K562 (cell line): ENCODE data around the gene ZFP62. TPM values are rescaled to one million over a fixed set of nuclear protein-coding genes. Genes with fewer than 3 reads are reported as not detected.

ENCODE experiments used
- ARHGAP35 ChIP-seq: fragments of 450-650 bp; IDR thresholded peaks from 2 replicates; pipeline ENCODE4 v1.6.1; 2018; ENCODE audit not compliant: partially characterized antibody
- ATF4 ChIP-seq: fragments of 450-650 bp; formaldehyde crosslinking; IDR thresholded peaks from 2 replicates; pipeline ENCODE4 v1.4.0; 2022; ENCODE audit warnings: mild to moderate bottlenecking, moderate library complexity
- BRD9 ChIP-seq: fragments of 450-650 bp; IDR thresholded peaks from 2 replicates; pipeline ENCODE4 v1.6.1; 2018; ENCODE audit warnings: low read depth; ENCODE audit not compliant: partially characterized antibody
- CEBPB ChIP-seq: fragments of 450-650 bp; IDR thresholded peaks from 2 replicates; pipeline ENCODE4 v1.6.1; 2016; ENCODE audit warnings: missing genetic modification characterization, missing compliant biosample characterization
- CREB3 ChIP-seq: fragments of 450-650 bp; conservative IDR thresholded peaks from 2 replicates; pipeline ENCODE4 v1.6.1; 2016; ENCODE audit warnings: missing genetic modification characterization, low read depth, mild to moderate bottlenecking, missing compliant biosample characterization, moderate library complexity
- DLX4 ChIP-seq: fragments of 250-450 bp; sonication (Bioruptor Pico); IDR thresholded peaks from 2 replicates; pipeline ENCODE4 v1.6.1; 2021; ENCODE audit warnings: mild to moderate bottlenecking
- HMGN3 ChIP-seq: IDR thresholded peaks from 2 replicates; pipeline ENCODE4 v1.6.1; 2011; ENCODE audit warnings: borderline replicate concordance, low read depth, mild to moderate bottlenecking, mixed read lengths, low read length; ENCODE audit not compliant: insufficient read length; ENCODE audit errors: extremely low read depth
- MBD2 ChIP-seq: sonication (generic); IDR thresholded peaks from 2 replicates; pipeline ENCODE4 v1.6.1; 2016; ENCODE audit warnings: low read depth, borderline replicate concordance
- MLX ChIP-seq, 2 experiments: fragments of 450-650 bp in 1 of 2; sonication (generic) in 1 of 2; formaldehyde crosslinking; conservative IDR thresholded peaks; 2 replicates each; pipeline versions ENCODE4 v1.4.0 to v1.8.1; 2020 to 2022; ENCODE audit warnings: mild to moderate bottlenecking in 1 of 2, missing genetic modification reagents in 1 of 2
- PHF20 ChIP-seq: fragments of 450-650 bp; IDR thresholded peaks from 2 replicates; pipeline ENCODE4 v1.6.1; 2018; ENCODE audit not compliant: partially characterized antibody
- POLR3G ChIP-seq: IDR thresholded peaks from 2 replicates; pipeline ENCODE4 v1.6.1; 2011; ENCODE audit not compliant: insufficient read length, insufficient replicate concordance; ENCODE audit errors: extremely low read depth
- SMC3 ChIP-seq: conservative IDR thresholded peaks from 2 replicates; pipeline ENCODE4 v1.6.1; 2011; ENCODE audit warnings: low read depth, low read length, improper control_type of control experiment; ENCODE audit not compliant: insufficient read depth
- TFAP4 ChIP-seq: sonication (generic); formaldehyde crosslinking; IDR thresholded peaks from 2 replicates; pipeline ENCODE4 v1.8.0; 2022; ENCODE audit warnings: missing genetic modification reagents, mild to moderate bottlenecking, moderate library complexity, borderline replicate concordance
- TRIM25 ChIP-seq: fragments of 450-650 bp; IDR thresholded peaks from 2 replicates; pipeline ENCODE4 v1.7.0; 2016; ENCODE audit warnings: borderline replicate concordance
- ZNF398 ChIP-seq: fragments of 250-450 bp; sonication (Bioruptor Pico); IDR thresholded peaks from 2 replicates; pipeline ENCODE4 v1.8.0; 2021; ENCODE audit warnings: moderate library complexity, mild to moderate bottlenecking, inconsistent platforms
- polyA plus RNA-seq, 8 experiments: library from polyadenylated mRNA; depleted of rRNA in 4 of 8; stranded (reverse) in 5 of 8; unstranded in 3 of 8; fragments of >200 nt; fragmentation: Nextera tagmentation in 2 of 8; fragmentation: Illumina TruSeq in 1 of 8; extraction: Ambion mirVana in 2 of 8; extraction: Trizol in 1 of 8; gene quantifications; 2 replicates each; pipeline versions ENCODE4 v1.2.1 to v1.2.3, GENCODE V29; 2011 to 2014; ENCODE audit warnings: inconsistent platforms in 1 of 8, missing spikeins in 1 of 8
- total RNA-seq, 7 experiments: library from RNA; depleted of rRNA in 6 of 7; stranded (reverse); fragments of >200 nt in 6 of 7; fragmentation: Illumina TruSeq in 2 of 7; extraction: Trizol in 2 of 7; gene quantifications; 2 replicates each; pipeline versions ENCODE4 v1.2.1 to v1.2.3, GENCODE V29; 2011 to 2021; ENCODE audit warnings: low replicate concordance in 1 of 7

Gene ZFP62
- total and polyA plus RNA-seq, 9 of the 15 experiments (the other 6 are each of a cell fraction or from before 2014, with no cell fraction given) = 12.2 to 37.5 (median 25.0) TPM

- TF ChIP-seq BRD9 (no peak), SMC3 (no peak), ARHGAP35 (no peak), ZNF398 (CRISPR knock-in tag) (no peak), ATF4 (CRISPR knock-in tag) (0 out of 2 replicates have a peak, but pooled peaks have one; percentile 55), CREB3 (tag) (no peak), POLR3G (no peak), MLX (CRISPR knock-in tag; conservative IDR thresholded peaks at IDR 0.05) (0 out of 4 replicates have a peak, but pooled peaks of 1 of the 2 experiments have one; percentile 54), TFAP4 (CRISPR knock-in tag) (peak; percentile 98), HMGN3 (peak; percentile 21), DLX4 (CRISPR knock-in tag) (no peak), MBD2 (no peak), CEBPB (tag) (peak; percentile 89), PHF20 (peak; percentile 44), TRIM25 (no peak)
These were observed 58.5 kb downstream of the ZFP62 start, which contains the start of gene MGAT1 (continued) for GRCh38 chr5:180802325-180803180.
